ENCODE measurements around the gene BCL7C. TPM values are rescaled to one million over a fixed set of nuclear protein-coding genes. Genes with fewer than 3 reads are reported as not detected.

The BCL7C gene
- total and polyA plus RNA-seq, 2 of the 13 experiments (the other 11 are each of a cell fraction or from before 2014, with no cell fraction given) = 17.7 to 33.8 TPM

DNA sequence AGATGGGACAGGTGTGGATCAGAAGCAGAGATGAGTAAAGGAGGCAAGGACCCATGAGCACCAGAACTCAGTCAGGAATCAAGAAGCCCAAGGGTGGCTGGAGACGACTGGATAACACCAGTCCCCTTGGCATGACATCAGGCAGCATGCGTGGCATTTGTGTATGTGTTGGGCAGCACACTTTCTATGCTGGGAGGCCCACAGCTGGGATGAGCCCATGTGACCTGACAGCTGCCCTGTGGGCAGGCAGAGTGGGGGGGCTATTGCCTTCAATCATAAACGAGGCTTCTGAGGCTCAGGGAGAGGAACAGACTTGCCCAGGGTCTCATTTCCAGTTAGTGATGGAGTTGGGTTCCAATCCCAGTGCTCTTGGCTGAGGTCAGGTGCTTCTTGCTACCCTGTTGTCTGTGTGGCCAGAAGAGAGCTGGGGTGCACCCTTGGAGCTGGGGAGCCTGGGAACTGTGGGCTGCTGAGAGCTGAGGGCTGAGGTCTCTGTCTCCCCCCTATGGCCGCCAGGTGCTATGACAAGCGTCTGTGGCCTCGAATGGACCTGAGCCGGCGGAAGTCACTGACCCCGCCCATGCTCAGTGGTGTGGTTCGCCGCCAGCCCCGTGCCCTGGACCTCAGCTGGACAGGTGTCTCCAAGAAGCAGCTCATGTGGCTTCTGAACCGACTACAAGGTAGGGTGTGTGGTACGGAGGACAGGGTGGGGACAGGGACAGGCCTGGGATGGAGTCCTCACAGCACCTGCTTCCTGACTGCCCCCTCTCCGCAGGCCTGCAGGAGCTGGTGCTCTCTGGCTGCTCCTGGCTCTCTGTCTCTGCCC, 47.9 kb upstream of the BCL7C start (continued):
- TF ChIP-seq NCOA2 (CRISPR knock-in tag; IDR thresholded peaks at IDR 0.05) (no peak), CBX1 (IDR thresholded peaks at IDR 0.05; ENCODE audit: low read depth) (no peak), GPN1 (CRISPR knock-in tag; IDR thresholded peaks at IDR 0.05; ENCODE audit: borderline replicate concordance) (no peak), ERF (CRISPR knock-in tag; IDR thresholded peaks at IDR 0.05) (peak; percentile 66; the same call in 1 of the 2 replicates), DPF2 (CRISPR knock-in tag; IDR thresholded peaks at IDR 0.05; ENCODE audit: borderline replicate concordance, low read depth) (no peak), RORA (CRISPR knock-in tag; IDR thresholded peaks at IDR 0.05) (no peak), CCDC6 (CRISPR knock-in tag; IDR thresholded peaks at IDR 0.05) (no peak), ZNF879 (CRISPR knock-in tag; IDR thresholded peaks at IDR 0.05) (no peak), RBM22 (optimal IDR thresholded peaks at IDR 0.05; ENCODE audit: low read length) (no peak), CC2D1A (CRISPR knock-in tag; IDR thresholded peaks at IDR 0.05) (no peak), CAMTA2 (CRISPR knock-in tag; IDR thresholded peaks at IDR 0.05; ENCODE audit: borderline replicate concordance) (no peak), HOXA5 (CRISPR knock-in tag; IDR thresholded peaks at IDR 0.05) (no peak), ZNF546 (CRISPR knock-in tag; conservative IDR thresholded peaks at IDR 0.05) (no peak), DMAP1 (CRISPR knock-in tag; IDR thresholded peaks at IDR 0.05) (peak; percentile 55; the same call in 1 of the 2 replicates), FOXK1 (CRISPR knock-in tag; IDR thresholded peaks at IDR 0.05; ENCODE audit: borderline replicate concordance, low read depth) (no peak)
- TF ChIP-seq, protein P1, sequence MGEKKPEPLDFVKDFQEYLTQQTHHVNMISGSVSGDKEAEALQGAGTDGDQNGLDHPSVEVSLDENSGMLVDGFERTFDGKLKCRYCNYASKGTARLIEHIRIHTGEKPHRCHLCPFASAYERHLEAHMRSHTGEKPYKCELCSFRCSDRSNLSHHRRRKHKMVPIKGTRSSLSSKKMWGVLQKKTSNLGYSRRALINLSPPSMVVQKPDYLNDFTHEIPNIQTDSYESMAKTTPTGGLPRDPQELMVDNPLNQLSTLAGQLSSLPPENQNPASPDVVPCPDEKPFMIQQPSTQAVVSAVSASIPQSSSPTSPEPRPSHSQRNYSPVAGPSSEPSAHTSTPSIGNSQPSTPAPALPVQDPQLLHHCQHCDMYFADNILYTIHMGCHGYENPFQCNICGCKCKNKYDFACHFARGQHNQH (CRISPR knock-in tag; IDR thresholded peaks at IDR 0.05) = no peak
- TF ChIP-seq, protein P2, sequence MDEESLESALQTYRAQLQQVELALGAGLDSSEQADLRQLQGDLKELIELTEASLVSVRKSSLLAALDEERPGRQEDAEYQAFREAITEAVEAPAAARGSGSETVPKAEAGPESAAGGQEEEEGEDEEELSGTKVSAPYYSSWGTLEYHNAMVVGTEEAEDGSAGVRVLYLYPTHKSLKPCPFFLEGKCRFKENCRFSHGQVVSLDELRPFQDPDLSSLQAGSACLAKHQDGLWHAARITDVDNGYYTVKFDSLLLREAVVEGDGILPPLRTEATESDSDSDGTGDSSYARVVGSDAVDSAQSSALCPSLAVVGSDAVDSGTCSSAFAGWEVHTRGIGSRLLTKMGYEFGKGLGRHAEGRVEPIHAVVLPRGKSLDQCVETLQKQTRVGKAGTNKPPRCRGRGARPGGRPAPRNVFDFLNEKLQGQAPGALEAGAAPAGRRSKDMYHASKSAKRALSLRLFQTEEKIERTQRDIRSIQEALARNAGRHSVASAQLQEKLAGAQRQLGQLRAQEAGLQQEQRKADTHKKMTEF (CRISPR knock-in tag; IDR thresholded peaks at IDR 0.05) = peak; percentile 18; the same call in 1 of the 2 replicates
- TF ChIP-seq, protein P3, sequence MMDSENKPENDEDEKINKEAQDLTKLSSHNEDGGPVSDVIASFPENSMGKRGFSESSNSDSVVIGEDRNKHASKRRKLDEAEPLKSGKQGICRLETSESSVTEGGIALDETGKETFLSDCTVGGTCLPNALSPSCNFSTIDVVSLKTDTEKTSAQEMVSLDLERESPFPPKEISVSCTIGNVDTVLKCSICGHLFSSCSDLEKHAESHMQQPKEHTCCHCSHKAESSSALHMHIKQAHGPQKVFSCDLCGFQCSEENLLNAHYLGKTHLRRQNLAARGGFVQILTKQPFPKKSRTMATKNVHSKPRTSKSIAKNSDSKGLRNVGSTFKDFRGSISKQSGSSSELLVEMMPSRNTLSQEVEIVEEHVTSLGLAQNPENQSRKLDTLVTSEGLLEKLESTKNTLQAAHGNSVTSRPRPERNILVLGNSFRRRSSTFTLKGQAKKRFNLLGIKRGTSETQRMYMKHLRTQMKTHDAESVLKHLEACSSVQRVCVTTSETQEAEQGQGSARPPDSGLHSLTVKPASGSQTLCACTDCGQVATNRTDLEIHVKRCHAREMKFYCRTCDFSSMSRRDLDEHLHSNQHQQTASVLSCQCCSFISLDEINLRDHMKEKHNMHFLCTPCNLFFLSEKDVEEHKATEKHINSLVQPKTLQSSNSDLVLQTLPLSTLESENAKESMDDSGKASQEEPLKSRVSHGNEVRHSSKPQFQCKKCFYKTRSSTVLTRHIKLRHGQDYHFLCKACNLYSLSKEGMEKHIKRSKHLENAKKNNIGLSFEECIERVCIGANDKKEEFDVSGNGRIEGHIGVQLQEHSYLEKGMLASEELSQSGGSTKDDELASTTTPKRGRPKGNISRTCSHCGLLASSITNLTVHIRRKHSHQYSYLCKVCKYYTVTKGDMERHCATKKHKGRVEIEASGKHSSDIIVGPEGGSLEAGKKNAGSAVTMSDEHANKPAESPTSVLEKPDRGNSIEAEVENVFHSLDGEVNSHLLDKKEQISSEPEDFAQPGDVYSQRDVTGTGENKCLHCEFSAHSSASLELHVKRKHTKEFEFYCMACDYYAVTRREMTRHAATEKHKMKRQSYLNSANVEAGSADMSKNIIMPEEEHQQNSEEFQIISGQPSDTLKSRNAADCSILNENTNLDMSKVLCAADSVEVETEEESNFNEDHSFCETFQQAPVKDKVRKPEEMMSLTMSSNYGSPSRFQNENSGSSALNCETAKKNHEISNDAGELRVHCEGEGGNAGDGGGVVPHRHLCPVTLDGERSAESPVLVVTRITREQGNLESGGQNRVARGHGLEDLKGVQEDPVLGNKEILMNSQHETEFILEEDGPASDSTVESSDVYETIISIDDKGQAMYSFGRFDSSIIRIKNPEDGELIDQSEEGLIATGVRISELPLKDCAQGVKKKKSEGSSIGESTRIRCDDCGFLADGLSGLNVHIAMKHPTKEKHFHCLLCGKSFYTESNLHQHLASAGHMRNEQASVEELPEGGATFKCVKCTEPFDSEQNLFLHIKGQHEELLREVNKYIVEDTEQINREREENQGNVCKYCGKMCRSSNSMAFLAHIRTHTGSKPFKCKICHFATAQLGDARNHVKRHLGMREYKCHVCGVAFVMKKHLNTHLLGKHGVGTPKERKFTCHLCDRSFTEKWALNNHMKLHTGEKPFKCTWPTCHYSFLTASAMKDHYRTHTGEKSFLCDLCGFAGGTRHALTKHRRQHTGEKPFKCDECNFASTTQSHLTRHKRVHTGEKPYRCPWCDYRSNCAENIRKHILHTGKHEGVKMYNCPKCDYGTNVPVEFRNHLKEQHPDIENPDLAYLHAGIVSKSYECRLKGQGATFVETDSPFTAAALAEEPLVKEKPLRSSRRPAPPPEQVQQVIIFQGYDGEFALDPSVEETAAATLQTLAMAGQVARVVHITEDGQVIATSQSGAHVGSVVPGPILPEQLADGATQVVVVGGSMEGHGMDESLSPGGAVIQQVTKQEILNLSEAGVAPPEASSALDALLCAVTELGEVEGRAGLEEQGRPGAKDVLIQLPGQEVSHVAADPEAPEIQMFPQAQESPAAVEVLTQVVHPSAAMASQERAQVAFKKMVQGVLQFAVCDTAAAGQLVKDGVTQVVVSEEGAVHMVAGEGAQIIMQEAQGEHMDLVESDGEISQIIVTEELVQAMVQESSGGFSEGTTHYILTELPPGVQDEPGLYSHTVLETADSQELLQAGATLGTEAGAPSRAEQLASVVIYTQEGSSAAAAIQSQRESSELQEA (CRISPR knock-in tag; IDR thresholded peaks at IDR 0.05; ENCODE audit: not compliant biosample characterization) = no peak

Measured in HepG2 (cell line).